Endothelial cell of umbilical vein (primary cell): ENCODE results near the gene MAFB. TPM values are rescaled to one million over a fixed set of nuclear protein-coding genes. Genes with fewer than 3 reads are reported as not detected.

Experiments used
- BruUV-seq: library from RNA; stranded (reverse); fragments of 400-500 nt; replicated peaks from 2 replicates; lab custom pipeline; 2021; lab: Mats Ljungman, UMichigan
- CTCF ChIA-PET: fragments of 300-600, 350-600 bp; sonication (Branson Sonifier 250); formaldehyde crosslinking; loops from one replicate; lab custom pipeline; 2021; ENCODE audit warnings: antibody characterized with exemption, inconsistent platforms; lab: Charles Lee
- POLR2A ChIA-PET: fragments of 300-600, 350-600 bp; sonication (Branson Sonifier 250); formaldehyde crosslinking; loops from one replicate; lab custom pipeline; 2021; ENCODE audit warnings: antibody characterized with exemption, inconsistent platforms; lab: Charles Lee
- DNase-seq: peaks from one replicate; pipeline ENCODE4 v3.0.0-alpha.2; 2011; ENCODE audit warnings: low read depth, low spot score
- FAIRE-seq: peaks from 2 replicates; lab custom pipeline; 2011; peaks lifted over from hg19 to GRCh38; lab: Jason Lieb, UNC
- H2AFZ ChIP-seq: 2 replicates; pipeline ENCODE4 v1.6.0; 2012; ENCODE audit warnings: low read depth, low read length, control low read depth, inconsistent platforms
- H3K27ac ChIP-seq: 2 replicates; pipeline ENCODE4 v1.5.1; 2011; ENCODE audit warnings: low read depth, mild to moderate bottlenecking, control low read depth, low read length, moderate library complexity; ENCODE audit not compliant: insufficient read depth
- H3K27me3 ChIP-seq, 2 experiments: 2 replicates each; pipeline versions ENCODE4 v1.6.0 to v1.6.1; 2011; ENCODE audit warnings: low read length in 2 of 2, mixed read lengths in 1 of 2; ENCODE audit not compliant: control insufficient read depth in 2 of 2, insufficient read depth in 2 of 2
- H3K36me3 ChIP-seq, 2 experiments: 2 replicates in 1 of 2; 3 replicates in 1 of 2; pipeline ENCODE4 v1.5.1; 2011; ENCODE audit warnings: low read length in 2 of 2, mild to moderate bottlenecking in 1 of 2, moderate library complexity in 1 of 2; ENCODE audit not compliant: control insufficient read depth in 2 of 2, insufficient read depth in 2 of 2; ENCODE audit errors: extremely low read depth in 1 of 2
- H3K4me1 ChIP-seq: 3 replicates; pipeline ENCODE4 v1.5.1; 2011; ENCODE audit warnings: mild to moderate bottlenecking, low read length; ENCODE audit not compliant: control insufficient read depth, insufficient read depth; ENCODE audit errors: extremely low read depth
- H3K4me2 ChIP-seq: 2 replicates; pipeline ENCODE4 v1.6.1; 2011; ENCODE audit warnings: low read length, control low read depth, mixed read lengths; ENCODE audit not compliant: insufficient read depth
- H3K4me3 ChIP-seq, 3 experiments: fragments of 200-600 bp in 1 of 3; sonication (generic), shearing (Covaris generic) in 1 of 3; replicated peaks in 1 of 3; 2 replicates each; pipeline ENCODE4 v1.5.1; 2011 to 2016; ENCODE audit warnings: control low read depth in 3 of 3, low read length in 3 of 3, mild to moderate bottlenecking in 2 of 3, inconsistent platforms in 1 of 3, low read depth in 1 of 3, moderate library complexity in 1 of 3; ENCODE audit not compliant: insufficient read depth in 1 of 3
- H3K79me2 ChIP-seq: 2 replicates; pipeline ENCODE4 v1.6.0; 2012; ENCODE audit warnings: low read length, inconsistent platforms; ENCODE audit not compliant: control insufficient read depth, insufficient read depth
- H3K9ac ChIP-seq: replicated peaks from 2 replicates; pipeline ENCODE3; 2011; ENCODE audit warnings: low read length, control low read depth; ENCODE audit not compliant: insufficient read depth; ENCODE audit errors: extremely low read depth
- H3K9me1 ChIP-seq: replicated peaks from 3 replicates; pipeline ENCODE4 v1.6.0; 2011; ENCODE audit warnings: mild to moderate bottlenecking, low read length; ENCODE audit not compliant: control insufficient read depth, insufficient read depth; ENCODE audit errors: extremely low read depth
- H3K9me3 ChIP-seq: replicated peaks from 2 replicates; pipeline ENCODE4 v1.5.1; 2012; ENCODE audit warnings: low read length, inconsistent platforms; ENCODE audit not compliant: control insufficient read depth, insufficient read depth
- H4K20me1 ChIP-seq: replicated peaks from 2 replicates; pipeline ENCODE3; 2011; ENCODE audit warnings: mild to moderate bottlenecking, low read length; ENCODE audit not compliant: control insufficient read depth, insufficient read depth; ENCODE audit errors: extremely low read depth
- EZH2 ChIP-seq: IDR thresholded peaks from 2 replicates; pipeline ENCODE4 v1.6.1; 2012; ENCODE audit warnings: borderline replicate concordance, low read depth, mild to moderate bottlenecking, moderate library complexity, low read length, inconsistent platforms; ENCODE audit not compliant: severe bottlenecking
- FOS ChIP-seq: IDR thresholded peaks from 2 replicates; pipeline ENCODE4 v1.6.1; 2011; ENCODE audit warnings: mild to moderate bottlenecking, low read length, moderate library complexity, borderline replicate concordance; ENCODE audit not compliant: insufficient read depth
- GATA2 ChIP-seq: IDR thresholded peaks from 2 replicates; pipeline ENCODE4 v1.7.0; 2011; ENCODE audit warnings: low read depth, mild to moderate bottlenecking, moderate library complexity, mixed read lengths, low read length; ENCODE audit not compliant: insufficient read length, insufficient read depth
- JUN ChIP-seq: IDR thresholded peaks from 2 replicates; pipeline ENCODE4 v1.6.1; 2011; ENCODE audit warnings: borderline replicate concordance, low read depth; ENCODE audit not compliant: insufficient read length, insufficient read depth
- MYC ChIP-seq: IDR thresholded peaks from one replicate; pipeline ENCODE4 v1.6.1; 2011; ENCODE audit warnings: mild to moderate bottlenecking, low read depth, low read length
- POLR2A ChIP-seq: IDR thresholded peaks from 2 replicates; pipeline ENCODE4 v1.6.1; 2012; ENCODE audit warnings: low read depth, mild to moderate bottlenecking, control low read depth, low read length
- POLR2AphosphoS5 ChIP-seq: IDR thresholded peaks from 2 replicates; pipeline ENCODE4 v1.6.1; 2012; ENCODE audit warnings: low read depth, mild to moderate bottlenecking, control low read depth, low read length, moderate library complexity; ENCODE audit not compliant: insufficient read depth
- dilution Hi-C: fragments of 300-500 bp; cut with MboI; formaldehyde crosslinking; loops from one replicate; pipeline ENCODE4 v1.15.0; 2019; ENCODE audit warnings: low sequenced_read_pairs; ENCODE audit not compliant: extremely low pct_ligation_motif_present
- intact Hi-C: fragments of 100-400 bp; cut with micrococcal nuclease; formaldehyde crosslinking; loops from one replicate; pipeline ENCODE4 v1.10.0; 2022
- polyA plus RNA-seq, 4 experiments: library from polyadenylated mRNA; depleted of rRNA in 3 of 4; stranded (reverse) in 3 of 4; unstranded in 1 of 4; fragments of >200 nt; gene quantifications; 2 replicates each; pipeline versions ENCODE4 v1.2.1 to v1.2.3, GENCODE V29; 2011 to 2012; ENCODE audit warnings: missing spikeins in 1 of 4
- total RNA-seq: library from RNA; stranded (reverse); gene quantifications from 2 replicates; pipeline ENCODE4 v1.2.3, GENCODE V29; 2021
- TF ChIP-seq, protein P1 (sequence below), 2 donors: IDR thresholded peaks; 1 replicate in 1 of 2; 2 replicates in 1 of 2; pipeline ENCODE4 v1.5.1; 2011; ENCODE audit warnings: low read length in 2 of 2, mild to moderate bottlenecking in 2 of 2, moderate library complexity in 2 of 2, control low read depth in 1 of 2, inconsistent platforms in 1 of 2, low read depth in 1 of 2; ENCODE audit not compliant: insufficient read depth in 1 of 2; ENCODE audit errors: extremely low read depth in 1 of 2
- TF ChIP-seq, protein P2 (sequence below): IDR thresholded peaks from 2 replicates; pipeline ENCODE4 v1.6.1; 2011; ENCODE audit not compliant: insufficient read depth, insufficient read length

MAFB gene
- total and polyA plus RNA-seq, 2 donors (not counting 3 experiments of a cell fraction or from before 2014, with no cell fraction given): 1.8 to 3.4 TPM

DNA sequence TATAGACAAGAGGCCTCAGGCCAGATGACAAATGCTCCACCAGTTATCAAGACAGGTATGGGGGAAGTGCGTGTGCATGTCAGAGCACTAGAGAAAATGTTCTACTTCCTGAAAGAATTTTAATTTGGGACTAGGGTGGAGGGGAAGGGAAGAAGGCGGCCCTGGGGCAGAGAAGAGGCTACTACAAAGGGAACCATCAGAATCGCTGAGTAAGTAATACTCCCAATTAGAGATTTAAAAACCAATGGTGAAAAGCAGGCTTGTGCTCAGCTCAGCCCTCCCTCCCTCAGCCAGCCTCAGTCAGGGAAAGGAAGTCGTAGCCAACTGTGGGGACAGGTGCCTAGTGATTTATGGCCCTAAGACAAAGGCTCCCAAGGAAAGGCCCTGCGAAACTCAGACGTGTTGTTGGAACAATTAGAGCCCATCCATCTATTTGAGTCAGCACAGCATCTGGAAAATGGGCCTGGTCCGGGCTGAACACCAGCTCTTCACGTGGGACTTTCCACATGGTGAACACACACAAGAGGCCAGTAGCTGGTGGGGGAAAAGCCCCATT, 15.0 kb upstream of the MAFB start:
- ChIA-PET CTCF (interaction anchor here (1.4 kb wide), 1 partner anchor 11 kb away, joined by 4 read pairs; no protein-coding TSS in a partner anchor), POLR2A (interaction anchor here (1.1 kb wide), 1 partner anchor 15 kb away, joined by 4 read pairs; the partner anchor contains the start of gene MAFB)
- FAIRE-seq: no peak
- no peaks in the 10 kb centered on the region for H3K9me3 ChIP-seq
- no peak overlapping the region for H3K9ac ChIP-seq
- BruUV-seq: no TSS peak
- H3K9me1 ChIP-seq: no peaks in the 10 kb centered on the region
- dilution Hi-C loops (no loop called here), intact Hi-C loops (no loop called here)
- DNase-seq: no peak
- H2AFZ ChIP-seq: no peak overlapping the region
- no peaks in the 10 kb centered on the region for H3K79me2 ChIP-seq
- H4K20me1 ChIP-seq: no peaks in the 10 kb centered on the region
- no peaks in the 10 kb centered on the region for H3K27me3 ChIP-seq
- no peak overlapping the region for H3K27ac ChIP-seq
- H3K36me3 ChIP-seq: no peaks in the 10 kb centered on the region
- H3K4me2 ChIP-seq: no peak overlapping the region
- no peak overlapping the region for H3K4me3 ChIP-seq
- no peaks in the 10 kb centered on the region for H3K4me1 ChIP-seq
- TF ChIP-seq MYC (no peak), JUN (no peak), POLR2A (no peak), FOS (no peak), GATA2 (no peak), POLR2AphosphoS5 (no peak), EZH2 (no peak)
- TF ChIP-seq, protein P1, sequence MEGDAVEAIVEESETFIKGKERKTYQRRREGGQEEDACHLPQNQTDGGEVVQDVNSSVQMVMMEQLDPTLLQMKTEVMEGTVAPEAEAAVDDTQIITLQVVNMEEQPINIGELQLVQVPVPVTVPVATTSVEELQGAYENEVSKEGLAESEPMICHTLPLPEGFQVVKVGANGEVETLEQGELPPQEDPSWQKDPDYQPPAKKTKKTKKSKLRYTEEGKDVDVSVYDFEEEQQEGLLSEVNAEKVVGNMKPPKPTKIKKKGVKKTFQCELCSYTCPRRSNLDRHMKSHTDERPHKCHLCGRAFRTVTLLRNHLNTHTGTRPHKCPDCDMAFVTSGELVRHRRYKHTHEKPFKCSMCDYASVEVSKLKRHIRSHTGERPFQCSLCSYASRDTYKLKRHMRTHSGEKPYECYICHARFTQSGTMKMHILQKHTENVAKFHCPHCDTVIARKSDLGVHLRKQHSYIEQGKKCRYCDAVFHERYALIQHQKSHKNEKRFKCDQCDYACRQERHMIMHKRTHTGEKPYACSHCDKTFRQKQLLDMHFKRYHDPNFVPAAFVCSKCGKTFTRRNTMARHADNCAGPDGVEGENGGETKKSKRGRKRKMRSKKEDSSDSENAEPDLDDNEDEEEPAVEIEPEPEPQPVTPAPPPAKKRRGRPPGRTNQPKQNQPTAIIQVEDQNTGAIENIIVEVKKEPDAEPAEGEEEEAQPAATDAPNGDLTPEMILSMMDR (IDR thresholded peaks at IDR 0.05; ENCODE audit: extremely low read depth in 1 of 2, insufficient read depth in 1 of 2, low read depth in 1 of 2, low read length in 2 of 2): no peak
- TF ChIP-seq, protein P2, sequence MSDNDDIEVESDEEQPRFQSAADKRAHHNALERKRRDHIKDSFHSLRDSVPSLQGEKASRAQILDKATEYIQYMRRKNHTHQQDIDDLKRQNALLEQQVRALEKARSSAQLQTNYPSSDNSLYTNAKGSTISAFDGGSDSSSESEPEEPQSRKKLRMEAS: no peak
